Measurements from ENCODE around the gene AOAH.

The AOAH gene

DNA sequence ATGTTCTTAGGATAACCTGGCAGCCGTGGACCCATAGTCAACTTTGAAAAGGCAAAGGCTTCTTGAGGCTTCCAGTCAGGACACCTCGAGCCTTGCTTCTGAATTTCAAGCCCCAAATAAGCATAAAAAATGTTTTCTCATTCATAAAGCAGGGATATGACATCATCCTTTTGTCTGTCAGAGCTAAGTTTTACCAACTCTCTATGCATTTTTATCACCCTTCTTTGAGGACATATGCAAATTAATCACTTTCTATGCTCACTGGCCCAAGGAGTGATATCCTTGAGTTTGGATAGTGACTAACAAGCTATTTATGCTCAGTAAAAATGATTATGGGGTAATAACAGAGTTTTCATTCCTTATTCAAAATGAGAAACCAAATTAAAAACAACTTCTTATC is 175.3 kb downstream of the AOAH start:
- DNase-seq (ENCODE audit: low read depth): no peak
- H3K4me3 ChIP-seq (ENCODE audit: low read depth, low read length): no peak overlapping the region
- TF ChIP-seq, protein P1, sequence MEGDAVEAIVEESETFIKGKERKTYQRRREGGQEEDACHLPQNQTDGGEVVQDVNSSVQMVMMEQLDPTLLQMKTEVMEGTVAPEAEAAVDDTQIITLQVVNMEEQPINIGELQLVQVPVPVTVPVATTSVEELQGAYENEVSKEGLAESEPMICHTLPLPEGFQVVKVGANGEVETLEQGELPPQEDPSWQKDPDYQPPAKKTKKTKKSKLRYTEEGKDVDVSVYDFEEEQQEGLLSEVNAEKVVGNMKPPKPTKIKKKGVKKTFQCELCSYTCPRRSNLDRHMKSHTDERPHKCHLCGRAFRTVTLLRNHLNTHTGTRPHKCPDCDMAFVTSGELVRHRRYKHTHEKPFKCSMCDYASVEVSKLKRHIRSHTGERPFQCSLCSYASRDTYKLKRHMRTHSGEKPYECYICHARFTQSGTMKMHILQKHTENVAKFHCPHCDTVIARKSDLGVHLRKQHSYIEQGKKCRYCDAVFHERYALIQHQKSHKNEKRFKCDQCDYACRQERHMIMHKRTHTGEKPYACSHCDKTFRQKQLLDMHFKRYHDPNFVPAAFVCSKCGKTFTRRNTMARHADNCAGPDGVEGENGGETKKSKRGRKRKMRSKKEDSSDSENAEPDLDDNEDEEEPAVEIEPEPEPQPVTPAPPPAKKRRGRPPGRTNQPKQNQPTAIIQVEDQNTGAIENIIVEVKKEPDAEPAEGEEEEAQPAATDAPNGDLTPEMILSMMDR (IDR thresholded peaks at IDR 0.05; ENCODE audit: control insufficient read depth, extremely low read depth, insufficient read depth): no peak

DNA sequence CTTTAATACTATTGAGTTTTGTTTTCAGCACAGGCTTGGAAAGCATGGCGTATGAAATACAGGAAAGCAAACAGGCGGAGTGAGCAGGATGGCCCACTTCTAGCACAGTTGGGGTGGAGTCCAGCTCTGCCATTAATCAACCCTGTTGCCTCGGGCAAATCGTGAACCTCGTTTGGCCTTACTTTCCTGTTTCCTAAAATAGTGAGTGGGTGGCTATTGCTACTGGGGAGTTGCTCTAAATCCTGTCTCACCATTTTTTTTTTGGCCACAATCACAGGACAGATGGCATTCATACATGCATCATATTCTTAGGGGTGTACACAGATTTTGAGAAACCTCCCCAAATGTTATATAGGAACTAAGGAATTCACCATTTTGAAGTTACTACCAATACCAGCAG is 176.9 kb downstream of the AOAH start:
- TF ChIP-seq, protein P1 (IDR thresholded peaks at IDR 0.05; ENCODE audit: control insufficient read depth, extremely low read depth, insufficient read depth): no peak

DNA sequence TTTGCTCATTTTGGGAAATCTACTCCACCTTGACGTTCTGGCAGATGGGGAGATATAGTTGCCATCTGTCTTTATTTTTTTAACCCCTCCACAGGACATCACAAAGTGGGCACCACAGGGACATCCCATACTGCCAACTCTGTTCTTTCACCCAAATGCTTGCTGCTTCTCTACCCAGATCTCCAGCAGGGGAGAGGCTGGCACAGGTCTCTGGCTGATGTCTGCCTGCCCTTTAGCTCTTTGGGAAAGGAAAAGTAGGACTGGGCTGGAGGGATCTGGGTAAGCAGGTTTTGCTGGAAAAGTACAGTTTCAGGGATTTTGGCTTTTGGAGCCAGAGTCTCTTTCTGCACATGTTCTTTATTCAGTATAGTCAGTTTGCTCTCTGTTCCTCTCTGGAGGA is 178.0 kb downstream of the AOAH start:
- DNase-seq (ENCODE audit: low read depth): no peak
- no peak overlapping the region for H3K4me3 ChIP-seq (ENCODE audit: low read depth, low read length)
- TF ChIP-seq, protein P1 (IDR thresholded peaks at IDR 0.05; ENCODE audit: control insufficient read depth, extremely low read depth, insufficient read depth): no peak

More for the DNA sequence above, 176.9 kb downstream of the AOAH start:
- no peak for DNase-seq (ENCODE audit: low read depth)
- H3K4me3 ChIP-seq (ENCODE audit: low read depth, low read length): no peak overlapping the region

DNA sequence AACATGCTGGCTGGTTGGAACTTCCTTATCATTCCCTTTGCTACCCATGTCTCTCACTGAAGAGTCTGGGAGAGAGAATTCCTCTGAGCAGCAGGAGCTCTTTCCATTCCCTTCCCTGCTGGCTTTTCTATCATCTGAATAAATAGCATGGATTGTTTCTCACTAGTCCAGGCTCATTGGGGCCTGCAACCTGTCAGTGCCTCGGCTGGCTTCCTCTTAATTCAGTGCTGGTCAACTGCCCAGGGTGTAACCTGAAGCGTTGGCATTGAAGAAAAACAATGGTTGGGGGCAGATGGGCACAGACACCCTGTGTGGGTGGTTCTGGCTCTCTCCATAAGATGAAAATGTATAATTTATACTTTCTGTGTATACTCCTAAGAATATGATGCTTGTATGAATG is 179.0 kb downstream of the AOAH start:
- TF ChIP-seq, protein P1 (IDR thresholded peaks at IDR 0.05; ENCODE audit: control insufficient read depth, extremely low read depth, insufficient read depth): no peak
- no peak overlapping the region for H3K4me3 ChIP-seq (ENCODE audit: low read depth, low read length)
- DNase-seq (ENCODE audit: low read depth): no peak

DNA sequence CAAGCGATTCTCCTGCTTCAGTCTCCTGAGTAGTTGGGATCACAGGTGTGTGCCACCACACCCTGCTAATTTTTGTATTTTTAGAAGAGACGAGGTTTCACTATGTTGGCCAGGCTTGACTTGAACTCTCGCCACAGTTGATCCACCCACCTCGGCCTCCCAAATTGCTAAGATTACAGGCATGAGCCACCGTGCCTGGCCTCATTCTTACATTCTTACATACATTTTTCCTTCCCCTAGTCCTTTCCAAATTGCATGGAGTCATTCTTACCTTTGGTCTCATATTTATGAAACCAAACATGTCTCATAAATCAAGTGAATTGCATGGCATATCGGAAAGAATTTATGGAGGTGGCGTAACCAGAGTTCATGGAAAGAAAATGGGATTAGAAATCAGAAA is 186.2 kb downstream of the AOAH start:
- TF ChIP-seq, protein P1 (IDR thresholded peaks at IDR 0.05; ENCODE audit: control insufficient read depth, extremely low read depth, insufficient read depth): no peak
- H3K4me3 ChIP-seq (ENCODE audit: low read depth, low read length): no peak overlapping the region
- no peak for DNase-seq (ENCODE audit: low read depth)

DNA sequence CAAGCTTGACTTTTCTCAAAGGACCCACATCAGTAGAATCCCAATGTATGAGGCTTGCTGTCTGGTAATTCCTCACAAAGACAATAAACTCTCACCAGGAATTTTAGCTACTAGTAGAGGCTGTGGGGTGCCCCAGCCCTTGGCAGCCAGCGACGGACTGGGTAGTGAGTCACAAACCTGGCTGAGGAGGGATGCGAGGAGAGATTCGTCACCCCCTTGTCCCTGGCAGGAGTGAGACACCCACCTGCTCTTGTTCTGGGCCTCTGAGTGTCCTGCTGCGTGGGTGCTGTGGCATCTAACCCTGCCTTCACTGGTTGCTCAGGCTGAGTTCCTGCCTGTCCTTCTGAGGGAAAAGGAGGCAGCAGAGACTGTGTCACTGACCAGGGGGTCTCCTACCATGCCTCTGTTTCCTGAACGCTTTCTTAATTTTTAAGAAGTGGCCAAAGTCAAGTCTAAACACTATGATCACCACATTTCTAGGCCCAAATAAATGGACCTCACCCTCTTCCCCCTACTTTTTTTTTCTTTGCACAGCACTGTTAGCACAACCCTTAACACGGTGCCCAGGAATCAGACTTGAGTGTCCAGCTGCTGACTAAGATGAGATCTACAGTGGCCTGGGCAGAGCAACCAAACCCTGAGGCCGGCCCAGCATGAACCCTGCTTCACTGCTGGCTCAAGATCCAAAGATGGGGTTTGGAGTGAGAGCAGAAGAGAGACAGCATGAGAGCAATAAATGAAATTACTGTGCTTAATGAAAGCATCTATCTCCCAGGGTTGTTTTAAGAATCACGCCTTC is 188.2 kb downstream of the AOAH start:
- DNase-seq (ENCODE audit: low read depth): no peak
- TF ChIP-seq, protein P1 (IDR thresholded peaks at IDR 0.05; ENCODE audit: control insufficient read depth, extremely low read depth, insufficient read depth): no peak
- H3K4me3 ChIP-seq (ENCODE audit: low read depth, low read length): no peak overlapping the region

DNA sequence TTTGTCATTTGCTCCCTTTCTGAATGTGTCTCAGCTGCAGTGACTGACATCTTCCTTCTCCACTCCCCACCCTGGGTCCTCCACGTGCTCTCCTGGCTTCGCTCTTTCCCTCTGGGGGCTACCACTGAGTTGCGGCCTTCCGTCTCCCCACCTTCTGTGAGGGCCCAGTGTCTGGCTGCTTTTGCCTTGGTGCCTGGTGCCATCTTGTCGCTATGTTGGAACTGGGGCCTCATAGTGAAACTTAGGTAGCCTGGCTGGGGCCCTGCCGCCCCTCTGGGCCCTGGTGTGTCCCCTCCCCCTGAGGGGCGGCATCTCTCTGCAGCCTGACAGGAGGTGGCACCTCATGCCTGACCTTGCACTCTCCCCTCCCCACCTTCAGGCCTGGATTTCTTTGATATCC is 190.6 kb downstream of the AOAH start:
- DNase-seq (ENCODE audit: low read depth): no peak
- no peak overlapping the region for H3K4me3 ChIP-seq (ENCODE audit: low read depth, low read length)
- TF ChIP-seq, protein P1 (IDR thresholded peaks at IDR 0.05; ENCODE audit: control insufficient read depth, extremely low read depth, insufficient read depth): no peak
